H9 (cell line): ENCODE results near the gene DPP8. TPM values are rescaled to one million over a fixed set of nuclear protein-coding genes. Genes with fewer than 3 reads are reported as not detected.

Source experiments
- DNase-seq: peaks from one replicate; pipeline ENCODE4 v3.0.0-alpha.2; 2017
- H2AFZ ChIP-seq: one replicate; pipeline ENCODE4 v1.6.1; 2013; ENCODE audit warnings: mild to moderate bottlenecking, low read length, control low read depth, moderate library complexity
- H2AK5ac ChIP-seq: 2 replicates; pipeline ENCODE4 v1.6.1; 2013; ENCODE audit warnings: low read length, control low read depth, mixed read lengths; ENCODE audit not compliant: insufficient read length
- H2BK120ac ChIP-seq: one replicate; pipeline ENCODE4 v1.6.1; 2013; ENCODE audit warnings: low read depth, mild to moderate bottlenecking, low read length, control low read depth, inconsistent platforms; ENCODE audit not compliant: poor library complexity, severe bottlenecking
- H2BK12ac ChIP-seq: 2 replicates; pipeline ENCODE4 v1.6.1; 2013; ENCODE audit warnings: low read length, control low read depth, mixed read lengths, low read depth; ENCODE audit not compliant: insufficient read length
- H2BK15ac ChIP-seq: 2 replicates; pipeline ENCODE4 v1.6.1; 2013; ENCODE audit warnings: low read depth, low read length, control low read depth
- H2BK20ac ChIP-seq: one replicate; pipeline ENCODE4 v1.6.1; 2013; ENCODE audit warnings: low read depth, mild to moderate bottlenecking, low read length, control low read depth, inconsistent platforms; ENCODE audit not compliant: poor library complexity, severe bottlenecking
- H2BK5ac ChIP-seq: 2 replicates; pipeline ENCODE4 v1.6.1; 2013; ENCODE audit warnings: low read length, control low read depth, mixed read lengths; ENCODE audit not compliant: insufficient read length
- H3K14ac ChIP-seq: 2 replicates; pipeline ENCODE4 v1.6.1; 2013; ENCODE audit warnings: low read length, control low read depth; ENCODE audit not compliant: insufficient read depth
- H3K18ac ChIP-seq: 2 replicates; pipeline ENCODE4 v1.6.1; 2013; ENCODE audit warnings: low read depth, mild to moderate bottlenecking, mixed read lengths, low read length, control low read depth; ENCODE audit not compliant: insufficient read length
- H3K23ac ChIP-seq: 2 replicates; pipeline ENCODE4 v1.6.1; 2013; ENCODE audit warnings: low read length, control low read depth, mixed read lengths, low read depth; ENCODE audit not compliant: insufficient read length
- H3K23me2 ChIP-seq: 2 replicates; pipeline ENCODE4 v1.6.1; 2013; ENCODE audit warnings: low read depth, mild to moderate bottlenecking, mixed read lengths, low read length, control low read depth; ENCODE audit not compliant: insufficient read length, poor library complexity, severe bottlenecking
- H3K27ac ChIP-seq: 2 replicates; pipeline ENCODE4 v1.5.1; 2013; ENCODE audit warnings: low read length, control low read depth, mixed read lengths, low read depth; ENCODE audit not compliant: insufficient read length
- H3K27me3 ChIP-seq: 2 replicates; pipeline ENCODE4 v1.6.1; 2013; ENCODE audit warnings: low read length, control low read depth, inconsistent platforms; ENCODE audit not compliant: insufficient read depth
- H3K4ac ChIP-seq: 2 replicates; pipeline ENCODE4 v1.6.1; 2013; ENCODE audit warnings: low read depth, mild to moderate bottlenecking, control low read depth, inconsistent platforms, low read length, moderate library complexity
- H3K4me1 ChIP-seq: 2 replicates; pipeline ENCODE4 v1.6.1; 2013; ENCODE audit warnings: low read length, control low read depth, inconsistent platforms; ENCODE audit not compliant: insufficient read depth
- H3K4me2 ChIP-seq: 2 replicates; pipeline ENCODE4 v1.6.1; 2013; ENCODE audit warnings: low read length, control low read depth, mixed read lengths; ENCODE audit not compliant: insufficient read length, insufficient read depth
- H3K56ac ChIP-seq: 2 replicates; pipeline ENCODE4 v1.6.1; 2013; ENCODE audit warnings: low read depth, mild to moderate bottlenecking, mixed read lengths, low read length, control low read depth; ENCODE audit not compliant: insufficient read length
- H3K79me1 ChIP-seq: 2 replicates; pipeline ENCODE4 v1.6.1; 2013; ENCODE audit warnings: low read depth, mild to moderate bottlenecking, moderate library complexity, low read length, control low read depth, inconsistent platforms; ENCODE audit not compliant: insufficient read depth, poor library complexity, severe bottlenecking
- H3K79me2 ChIP-seq: 2 replicates; pipeline ENCODE4 v1.6.1; 2013; ENCODE audit warnings: low read length, control low read depth, inconsistent platforms; ENCODE audit not compliant: insufficient read depth
- H3K9ac ChIP-seq: 2 replicates; pipeline ENCODE4 v1.6.1; 2013; ENCODE audit warnings: low read length, control low read depth, mixed read lengths; ENCODE audit not compliant: insufficient read length; ENCODE audit errors: extremely low read depth
- H3K9me3 ChIP-seq: one replicate; pipeline ENCODE4 v1.6.1; 2013; ENCODE audit warnings: low read depth, low read length, inconsistent platforms; ENCODE audit not compliant: control insufficient read depth
- H3T11ph ChIP-seq: one replicate; pipeline ENCODE4 v1.6.1; 2013; ENCODE audit warnings: mild to moderate bottlenecking, low read length, control low read depth, inconsistent platforms
- H4K20me1 ChIP-seq: one replicate; pipeline ENCODE4 v1.6.1; 2013; ENCODE audit not compliant: control insufficient read depth, insufficient read length, insufficient read depth
- H4K5ac ChIP-seq: 2 replicates; pipeline ENCODE4 v1.6.1; 2013; ENCODE audit warnings: low read depth, mild to moderate bottlenecking, mixed read lengths, low read length, control low read depth; ENCODE audit not compliant: insufficient read length
- H4K8ac ChIP-seq: replicated peaks from 2 replicates; pipeline ENCODE4 v1.6.1; 2013; ENCODE audit warnings: low read length, control low read depth, mixed read lengths, low read depth; ENCODE audit not compliant: insufficient read length
- H4K91ac ChIP-seq: 2 replicates; pipeline ENCODE4 v1.6.1; 2013; ENCODE audit warnings: low read depth, mild to moderate bottlenecking, moderate library complexity, mixed read lengths, low read length, control low read depth; ENCODE audit not compliant: insufficient read length
- H3K27ac Mint-ChIP-seq, 3 experiments: 2 replicates in 2 of 3; 3 replicates in 1 of 3; pipeline ENCODE4 v1.8.0; 2020 to 2021; ENCODE audit warnings: mixed read lengths in 3 of 3, mild to moderate bottlenecking in 1 of 3, moderate library complexity in 1 of 3
- H3K27me3 Mint-ChIP-seq: 2 replicates; pipeline ENCODE4 v1.8.0; 2021; ENCODE audit warnings: low read depth, mild to moderate bottlenecking, moderate library complexity, mixed read lengths
- H3K36me3 Mint-ChIP-seq, 3 experiments: 2 replicates in 2 of 3; 3 replicates in 1 of 3; pipeline ENCODE4 v1.8.0; 2020 to 2021; ENCODE audit warnings: low read depth in 3 of 3, mixed read lengths in 3 of 3; ENCODE audit not compliant: insufficient read depth in 1 of 3
- H3K4me1 Mint-ChIP-seq, 2 experiments: 2 replicates each; pipeline ENCODE4 v1.8.0; 2020; ENCODE audit warnings: mixed read lengths in 2 of 2
- H3K4me3 Mint-ChIP-seq, 2 experiments: 2 replicates in 1 of 2; 3 replicates in 1 of 2; pipeline ENCODE4 v1.8.0; 2020 to 2021; ENCODE audit warnings: mild to moderate bottlenecking in 2 of 2, mixed read lengths in 2 of 2, moderate library complexity in 1 of 2
- H3K9me3 Mint-ChIP-seq, 2 experiments: 2 replicates in 1 of 2; 3 replicates in 1 of 2; pipeline ENCODE4 v1.8.0; 2020; ENCODE audit warnings: mild to moderate bottlenecking in 2 of 2, mixed read lengths in 2 of 2, moderate library complexity in 1 of 2
- WGBS: extraction: QIAGEN DNeasy Blood & Tissue Kit; methylation state at CpG from one replicate; pipeline ENCODE4 v1.1.7; 2013; ENCODE audit warnings: missing lambda C conversion rate, low lambda C conversion rate, mixed read lengths; ENCODE audit not compliant: insufficient read length; ENCODE audit errors: extremely low coverage; 5-methylcytosine and 5-hydroxymethylcytosine counted together
- total RNA-seq: library from RNA; stranded (reverse); gene quantifications from 2 replicates; pipeline ENCODE4 v1.2.1, GENCODE V29; 2021
- TF ChIP-seq, protein P1 (sequence below): fragments of 200-600 bp; sonication (generic); conservative IDR thresholded peaks from 3 replicates; pipeline ENCODE4 v1.8.0; 2021; ENCODE audit warnings: antibody characterized with exemption, mild to moderate bottlenecking

Gene DPP8
- total RNA-seq, 1 experiment from 2014 or later = 26.6 TPM

DNA sequence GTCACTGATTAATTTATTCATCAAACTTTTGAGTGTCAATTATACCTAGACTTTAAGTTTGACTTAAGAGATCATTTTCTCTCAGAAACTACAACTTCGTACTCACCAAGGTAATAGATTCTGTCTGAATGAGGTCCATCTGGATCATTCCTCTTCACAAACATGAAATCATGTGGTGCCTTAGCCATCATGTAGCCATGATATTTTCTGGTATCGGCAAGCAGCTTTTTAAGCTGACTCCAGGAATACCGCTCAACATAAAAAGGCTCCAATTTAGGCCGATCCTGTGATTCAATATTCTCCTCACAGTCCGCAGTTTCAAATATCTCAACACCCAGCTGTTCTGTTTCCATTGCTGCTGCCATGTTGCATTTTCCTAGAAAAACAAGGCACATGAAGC lies 5.3 kb downstream of the DPP8 start:
- Histone ChIP-seq H2BK12ac (no peak overlapping the region), H3K56ac (no peak overlapping the region), H4K8ac (no peak overlapping the region), H3K9me3 (no peaks in the 10 kb centered on the region), H3K14ac (no peak overlapping the region), H3K23ac (no peak overlapping the region), H3T11ph (no peak overlapping the region), H3K27me3 (no peaks in the 10 kb centered on the region), H3K4me1 (no peaks in the 10 kb centered on the region), H4K91ac (no peak overlapping the region), H3K23me2 (peaks cover 8% of the 10 kb centered on the region), H2BK20ac (no peak overlapping the region), H3K4me2 (no peak overlapping the region), H4K5ac (no peak overlapping the region), H3K79me1 (peaks cover 6% of the 10 kb centered on the region), H2BK120ac (no peak overlapping the region), H2BK5ac (no peak overlapping the region), H3K79me2 (peaks cover 6% of the 10 kb centered on the region; the same call in 1 of the 2 replicates), H4K20me1 (no peaks in the 10 kb centered on the region), H3K27ac (no peak overlapping the region), H2AK5ac (no peak overlapping the region), H3K4ac (no peak overlapping the region), H2BK15ac (no peak overlapping the region), H3K9ac (no peak overlapping the region), H2AFZ (no peak overlapping the region), H3K18ac (no peak overlapping the region)
- Mint-ChIP-seq H3K4me1 (peaks cover 6 to 9% of the 10 kb centered on the region in 2 experiments), H3K9me3 (peaks cover 0 to 2% of the 10 kb centered on the region in 2 experiments; a peak in 1 of 5 replicates), H3K36me3 (peaks cover 3 to 38% (median 32%) of the 10 kb centered on the region in 3 experiments; a peak in 6 of 7 replicates), H3K27ac (no peak overlapping the region), H3K27me3 (no peaks in the 10 kb centered on the region), H3K4me3 (no peak overlapping the region)
- whole genome bisulfite sequencing = no CpG with 5 or more reads among the region's 5 CpGs
- TF ChIP-seq, protein P1, sequence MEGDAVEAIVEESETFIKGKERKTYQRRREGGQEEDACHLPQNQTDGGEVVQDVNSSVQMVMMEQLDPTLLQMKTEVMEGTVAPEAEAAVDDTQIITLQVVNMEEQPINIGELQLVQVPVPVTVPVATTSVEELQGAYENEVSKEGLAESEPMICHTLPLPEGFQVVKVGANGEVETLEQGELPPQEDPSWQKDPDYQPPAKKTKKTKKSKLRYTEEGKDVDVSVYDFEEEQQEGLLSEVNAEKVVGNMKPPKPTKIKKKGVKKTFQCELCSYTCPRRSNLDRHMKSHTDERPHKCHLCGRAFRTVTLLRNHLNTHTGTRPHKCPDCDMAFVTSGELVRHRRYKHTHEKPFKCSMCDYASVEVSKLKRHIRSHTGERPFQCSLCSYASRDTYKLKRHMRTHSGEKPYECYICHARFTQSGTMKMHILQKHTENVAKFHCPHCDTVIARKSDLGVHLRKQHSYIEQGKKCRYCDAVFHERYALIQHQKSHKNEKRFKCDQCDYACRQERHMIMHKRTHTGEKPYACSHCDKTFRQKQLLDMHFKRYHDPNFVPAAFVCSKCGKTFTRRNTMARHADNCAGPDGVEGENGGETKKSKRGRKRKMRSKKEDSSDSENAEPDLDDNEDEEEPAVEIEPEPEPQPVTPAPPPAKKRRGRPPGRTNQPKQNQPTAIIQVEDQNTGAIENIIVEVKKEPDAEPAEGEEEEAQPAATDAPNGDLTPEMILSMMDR = no peak
- no peak for DNase-seq
